ENCODE measurements around the gene SLC9A3.

The SLC9A3 gene

DNA sequence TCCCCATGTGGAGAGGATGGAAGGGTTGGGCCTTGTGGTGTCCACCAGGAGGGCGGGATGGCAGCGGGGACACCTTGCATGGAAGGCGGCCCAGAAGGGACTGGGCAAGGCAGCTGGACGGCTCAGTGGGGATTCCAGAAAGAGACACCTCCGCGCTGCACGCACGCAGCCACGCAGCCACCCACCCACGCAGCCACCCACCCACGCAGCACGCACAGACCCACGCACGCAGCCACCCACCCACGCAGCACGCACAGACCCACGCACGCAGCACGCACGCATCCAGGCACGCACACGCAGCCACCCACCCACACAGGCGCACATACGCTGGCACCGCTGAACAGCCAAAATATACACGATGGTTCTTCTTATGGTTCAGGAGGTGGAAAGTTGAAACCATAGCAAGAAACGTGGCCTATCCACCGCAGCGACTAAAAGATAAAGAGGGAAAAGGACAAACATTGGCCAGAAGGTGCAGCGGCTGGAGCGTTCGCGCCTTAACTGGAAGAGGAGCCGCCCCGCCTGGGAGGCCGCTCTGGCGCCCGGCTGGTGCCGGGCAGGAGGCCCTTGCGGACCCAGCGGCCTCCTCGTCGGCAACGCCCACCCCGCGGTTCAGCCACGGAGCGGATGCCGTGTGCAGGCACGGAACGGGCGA, 103.5 kb downstream of the SLC9A3 start:
- no peak overlapping the region for H3K9ac ChIP-seq (ENCODE audit: low read length)
- no peak overlapping the region for H3K4me3 ChIP-seq (ENCODE audit: low read length)
- peaks cover 27% of the 10 kb centered on the region for H3K4me1 ChIP-seq (ENCODE audit: low read length)
- no peaks in the 10 kb centered on the region for H3K36me3 ChIP-seq (replicated peaks; ENCODE audit: low read depth, low read length)
- H3K79me2 ChIP-seq (ENCODE audit: low read length), result no peaks in the 10 kb centered on the region
- no peaks in the 10 kb centered on the region for H3K27me3 ChIP-seq (ENCODE audit: low read depth, low read length)
- no peak overlapping the region for H3K4me2 ChIP-seq (ENCODE audit: low read length)
- H4K20me1 ChIP-seq (ENCODE audit: insufficient read depth, low read length), result no peaks in the 10 kb centered on the region
- no peak overlapping the region for H3K27ac ChIP-seq (ENCODE audit: low read length)
- H2AFZ ChIP-seq (ENCODE audit: low read depth, low read length), result no peak overlapping the region
- no peaks in the 10 kb centered on the region for H3K9me3 ChIP-seq (ENCODE audit: insufficient read depth, low read length)
- no peak for TF ChIP-seq EZH2phosphoT487 (IDR thresholded peaks at IDR 0.05; ENCODE audit: low read depth)
- TF ChIP-seq, protein P1, sequence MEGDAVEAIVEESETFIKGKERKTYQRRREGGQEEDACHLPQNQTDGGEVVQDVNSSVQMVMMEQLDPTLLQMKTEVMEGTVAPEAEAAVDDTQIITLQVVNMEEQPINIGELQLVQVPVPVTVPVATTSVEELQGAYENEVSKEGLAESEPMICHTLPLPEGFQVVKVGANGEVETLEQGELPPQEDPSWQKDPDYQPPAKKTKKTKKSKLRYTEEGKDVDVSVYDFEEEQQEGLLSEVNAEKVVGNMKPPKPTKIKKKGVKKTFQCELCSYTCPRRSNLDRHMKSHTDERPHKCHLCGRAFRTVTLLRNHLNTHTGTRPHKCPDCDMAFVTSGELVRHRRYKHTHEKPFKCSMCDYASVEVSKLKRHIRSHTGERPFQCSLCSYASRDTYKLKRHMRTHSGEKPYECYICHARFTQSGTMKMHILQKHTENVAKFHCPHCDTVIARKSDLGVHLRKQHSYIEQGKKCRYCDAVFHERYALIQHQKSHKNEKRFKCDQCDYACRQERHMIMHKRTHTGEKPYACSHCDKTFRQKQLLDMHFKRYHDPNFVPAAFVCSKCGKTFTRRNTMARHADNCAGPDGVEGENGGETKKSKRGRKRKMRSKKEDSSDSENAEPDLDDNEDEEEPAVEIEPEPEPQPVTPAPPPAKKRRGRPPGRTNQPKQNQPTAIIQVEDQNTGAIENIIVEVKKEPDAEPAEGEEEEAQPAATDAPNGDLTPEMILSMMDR (IDR thresholded peaks at IDR 0.05; ENCODE audit: low read depth, low read length), result no peak
